Activated T-cell treated with anti-CD3 and anti-CD28 coated beads for 4 hours (primary cell): Measurements from ENCODE around the gene LRRC46.

Experiments used
- DNase-seq: peaks from one replicate; pipeline ENCODE4 v3.0.0-alpha.2; 2020

The LRRC46 gene

GRCh38 chr17:47879028-47879585, 47.6 kb downstream of the LRRC46 start:
- no peak for DNase-seq

GRCh38 chr17:47879776-47880454, 48.4 kb downstream of the LRRC46 start:
- no peak for DNase-seq

GRCh38 chr17:47882247-47882646, 50.8 kb downstream of the LRRC46 start:
- no peak for DNase-seq

- DNase-seq, result no peak
Measured at GRCh38 chr17:47882695-47883588, 51.5 kb downstream of the LRRC46 start.

GRCh38 chr17:47883589-47884426, 52.3 kb downstream of the LRRC46 start:
- no peak for DNase-seq

- DNase-seq, result no peak
Measured at GRCh38 chr17:47884427-47884740, 52.9 kb downstream of the LRRC46 start.

- DNase-seq, result no peak
Measured at GRCh38 chr17:47884905-47885730, 53.6 kb downstream of the LRRC46 start.
